Activated B cell treated with CpG ODN at 0.5 μM for 24 hours (primary cell): Measurements from ENCODE around the gene EPHB6. TPM values are rescaled to one million over a fixed set of nuclear protein-coding genes. Genes with fewer than 3 reads are reported as not detected.

Experiments
- ATAC-seq: fragments of 200-7000 bp; cut with Tn5 transposase; one replicate; pipeline ENCODE4 v1.10.0; 2021; ENCODE audit warnings: low read depth, mild to moderate bottlenecking, moderate library complexity
- CTCF ChIA-PET: fragments of 350-600 bp; sonication (Branson Sonifier 250); formaldehyde crosslinking; loops from one replicate; lab custom pipeline; 2021; ENCODE audit warnings: antibody characterized with exemption; lab: Charles Lee
- POLR2A ChIA-PET: fragments of 350-600 bp; sonication (Branson Sonifier 250); formaldehyde crosslinking; loops from one replicate; lab custom pipeline; 2021; ENCODE audit warnings: antibody characterized with exemption; lab: Charles Lee
- DNase-seq: peaks from one replicate; pipeline ENCODE4 v3.0.0; 2022
- H3K27ac Mint-ChIP-seq: one replicate; pipeline ENCODE4 v1.8.0; 2020; ENCODE audit warnings: mixed read lengths
- H3K27me3 Mint-ChIP-seq: one replicate; pipeline ENCODE4 v1.8.0; 2021; ENCODE audit warnings: mixed read lengths
- H3K36me3 Mint-ChIP-seq: one replicate; pipeline ENCODE4 v1.8.0; 2021; ENCODE audit warnings: low read depth, mixed read lengths
- H3K4me1 Mint-ChIP-seq: one replicate; pipeline ENCODE4 v1.8.0; 2021; ENCODE audit warnings: mixed read lengths
- H3K4me3 Mint-ChIP-seq: one replicate; pipeline ENCODE4 v1.8.0; 2020; ENCODE audit warnings: mild to moderate bottlenecking, mixed read lengths
- H3K9me3 Mint-ChIP-seq: one replicate; pipeline ENCODE4 v1.8.0; 2020; ENCODE audit warnings: mixed read lengths
- CTCF ChIP-seq: fragments of 200-600 bp; IDR thresholded peaks from one replicate; pipeline ENCODE4 v1.8.0; 2022; ENCODE audit warnings: antibody characterized with exemption, mild to moderate bottlenecking
- intact Hi-C: fragments of 100-400 bp; cut with micrococcal nuclease; formaldehyde crosslinking; loops from one replicate; pipeline ENCODE4 v1.15.1; 2024
- total RNA-seq: library from RNA; stranded (reverse); gene quantifications from 2 replicates; pipeline ENCODE4 v1.2.3, GENCODE V29; 2022

EPHB6 gene
- total RNA-seq, 1 donor from 2014 or later, result 21.4 TPM

GRCh38 chr7:142807855-142808460, 46.9 kb upstream of the EPHB6 start:
- Mint-ChIP-seq H3K9me3 (peaks cover 3% of the 10 kb centered on the region), H3K27ac (peak overlapping the region; percentile 98), H3K27me3 (no peaks in the 10 kb centered on the region), H3K4me1 (peaks cover 98% of the 10 kb centered on the region), H3K4me3 (peak overlapping the region; percentile 72), H3K36me3 (peaks cover 32% of the 10 kb centered on the region)
- ChIA-PET CTCF (interaction anchor here (1.5 to 12.4 kb wide), 4 partner anchors 18 to 175 kb away, joined by 4 to 571 read pairs (median 178); no protein-coding TSS in a partner anchor), POLR2A (interaction anchor here (0.5 to 12.5 kb wide), 20 partner anchors 10 to 1159 kb away, joined by 3 to 1916 read pairs (median 3); partner anchors contain the start of genes EPHB6 and PRSS2)
- intact Hi-C loops, result loop anchor here (1.0 to 5.0 kb wide), 3 partner anchors 10 to 573 kb away; partner anchors contain the start of gene ZYX
- DNase-seq (no peak), ATAC-seq (peak; percentile 2)
- no peak for TF ChIP-seq CTCF

DNA sequence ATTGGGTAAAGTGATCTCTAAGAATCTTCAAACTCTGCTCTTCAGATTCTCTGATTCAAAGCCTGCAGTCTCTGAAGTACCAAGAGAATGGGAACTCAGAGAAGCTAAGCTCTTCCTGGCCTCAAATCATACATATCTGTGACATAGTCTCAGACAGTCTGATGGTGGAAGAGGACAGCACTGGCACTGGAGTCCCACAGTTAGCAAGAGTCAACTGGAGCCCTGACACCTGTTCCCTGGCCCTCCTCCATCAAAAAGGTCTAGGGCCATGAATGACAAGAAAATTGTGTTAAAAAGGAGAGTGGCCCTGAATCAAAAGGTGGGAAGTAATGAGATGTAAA, 46.4 kb upstream of the EPHB6 start:
- peaks cover 3% of the 10 kb centered on the region for H3K9me3 Mint-ChIP-seq
- DNase-seq (no peak), ATAC-seq (peak; percentile 32)
- peaks cover 98% of the 10 kb centered on the region for H3K4me1 Mint-ChIP-seq
- peak overlapping the region; percentile 98 for H3K27ac Mint-ChIP-seq
- TF ChIP-seq CTCF, result no peak
- ChIA-PET POLR2A (interaction anchor here (0.5 to 12.5 kb wide), 20 partner anchors 10 to 1159 kb away, joined by 3 to 1916 read pairs (median 3); partner anchors contain the start of genes EPHB6 and PRSS2), CTCF (interaction anchor here (1.5 to 12.4 kb wide), 4 partner anchors 19 to 175 kb away, joined by 4 to 571 read pairs (median 178); no protein-coding TSS in a partner anchor)
- no peaks in the 10 kb centered on the region for H3K27me3 Mint-ChIP-seq
- peaks cover 27% of the 10 kb centered on the region for H3K36me3 Mint-ChIP-seq
- intact Hi-C loops, result loop anchor here (1.0 to 5.0 kb wide), 3 partner anchors 10 to 572 kb away; partner anchors contain the start of gene ZYX
- peak overlapping the region; percentile 72 for H3K4me3 Mint-ChIP-seq

- CTCF ChIA-PET, result interaction anchor here (1.1 to 12.4 kb wide), 7 partner anchors 19 to 176 kb away, joined by 3 to 571 read pairs (median 25); partner anchors contain the start of gene EPHB6
- peaks cover 21% of the 10 kb centered on the region for H3K36me3 Mint-ChIP-seq
- POLR2A ChIA-PET, result interaction anchor here (0.5 to 12.5 kb wide), 21 partner anchors 18 to 1160 kb away, joined by 3 to 1916 read pairs (median 3); partner anchors contain the start of genes EPHB6 and PRSS2
- peak overlapping the region; percentile 72 for H3K4me3 Mint-ChIP-seq
- H3K27me3 Mint-ChIP-seq, result no peaks in the 10 kb centered on the region
- no peak for TF ChIP-seq CTCF
- intact Hi-C loops, result loop anchor here (1.0 to 5.0 kb wide), 4 partner anchors 11 to 572 kb away; partner anchors contain the start of gene ZYX
- peaks cover 98% of the 10 kb centered on the region for H3K4me1 Mint-ChIP-seq
- ATAC-seq (peak; percentile 72), DNase-seq (peak; percentile 82)
- peak overlapping the region; percentile 98 for H3K27ac Mint-ChIP-seq
- H3K9me3 Mint-ChIP-seq, result peaks cover 3% of the 10 kb centered on the region
Measured at GRCh38 chr7:142808802-142809583, 45.9 kb upstream of the EPHB6 start.

GRCh38 chr7:142809671-142810070, 45.2 kb upstream of the EPHB6 start:
- peak overlapping the region; percentile 98 for H3K27ac Mint-ChIP-seq
- intact Hi-C loops, result loop anchor here (1.0 to 5.0 kb wide), 3 partner anchors 276 to 571 kb away; partner anchors contain the start of gene ZYX
- H3K4me3 Mint-ChIP-seq, result peak overlapping the region; percentile 72
- no peak for TF ChIP-seq CTCF
- DNase-seq, result no peak
- no peaks in the 10 kb centered on the region for H3K27me3 Mint-ChIP-seq
- ChIA-PET CTCF (interaction anchor here (1.1 to 12.4 kb wide), 10 partner anchors 20 to 206 kb away, joined by 3 to 571 read pairs (median 18); partner anchors contain the start of gene EPHB6), POLR2A (interaction anchor here (0.6 to 12.5 kb wide), 12 partner anchors 19 to 207 kb away, joined by 3 to 1916 read pairs (median 4); partner anchors contain the start of gene EPHB6)
- H3K36me3 Mint-ChIP-seq, result peaks cover 14% of the 10 kb centered on the region
- H3K4me1 Mint-ChIP-seq, result peaks cover 97% of the 10 kb centered on the region
- ATAC-seq, result peak; percentile 14
- peaks cover 3% of the 10 kb centered on the region for H3K9me3 Mint-ChIP-seq
